Esophagus (tissue), 2 donors: ENCODE results near the gene EIF6. TPM values are rescaled to one million over a fixed set of nuclear protein-coding genes. Genes with fewer than 3 reads are reported as not detected.
A peak's percentile ranks its signal among the peaks of the same experiment; 100 is the strongest.

ENCODE experiments used
- H3K27ac ChIP-seq, 2 donors: one replicate each; pipeline ENCODE4 v1.5.1; 2013; ENCODE audit warnings: low read depth in 2 of 2, mild to moderate bottlenecking in 2 of 2, inconsistent platforms in 1 of 2, low read length in 1 of 2, moderate library complexity in 1 of 2
- H3K27me3 ChIP-seq, 2 donors: one replicate each; pipeline ENCODE4 v1.6.1; 2013; ENCODE audit warnings: low read length in 2 of 2, control low read depth in 1 of 2, mild to moderate bottlenecking in 1 of 2; ENCODE audit not compliant: insufficient read depth in 2 of 2, control insufficient read depth in 1 of 2
- H3K36me3 ChIP-seq, 2 donors: one replicate each; pipeline ENCODE4 v1.6.1; 2013; ENCODE audit warnings: low read length in 1 of 2; ENCODE audit not compliant: control insufficient read depth in 2 of 2, insufficient read depth in 2 of 2
- H3K4me1 ChIP-seq, 2 donors: one replicate each; pipeline ENCODE4 v1.6.1; 2013; ENCODE audit warnings: low read length in 1 of 2; ENCODE audit not compliant: control insufficient read depth in 2 of 2, insufficient read depth in 2 of 2
- H3K4me3 ChIP-seq, 2 donors: one replicate each; pipeline ENCODE4 v1.5.1; 2013; ENCODE audit warnings: low read length in 2 of 2, mild to moderate bottlenecking in 2 of 2, low read depth in 1 of 2, moderate library complexity in 1 of 2
- H3K9me3 ChIP-seq, 2 donors: one replicate each; pipeline ENCODE4 v1.6.1; 2013; ENCODE audit warnings: mild to moderate bottlenecking in 2 of 2, low read depth in 1 of 2, low read length in 1 of 2, moderate library complexity in 1 of 2; ENCODE audit not compliant: control insufficient read depth in 2 of 2, insufficient read depth in 1 of 2
- WGBS, 2 donors: extraction: QIAGEN DNeasy Blood & Tissue Kit; methylation state at CpG; one replicate each; pipeline ENCODE4 v1.1.7; 2013; 5-methylcytosine and 5-hydroxymethylcytosine counted together
- polyA plus RNA-seq, 2 donors: library from polyadenylated mRNA; stranded (reverse); fragments of 200-250 nt; gene quantifications; one replicate each; pipeline ENCODE4 v1.2.3, GENCODE V29; 2013
- donor health status: healthy with polysubstance abuse.
- donor health status: Bipolar disorder and iron deficiency.

The EIF6 gene
- polyA plus RNA-seq, 2 donors, result 186 to 315 TPM

- Histone ChIP-seq H3K27me3 (no peaks in the 10 kb centered on the region), H3K4me3 (no peak overlapping the region), H3K27ac (peak overlapping the region in 1 of 2 donors; percentile 63), H3K9me3 (no peaks in the 10 kb centered on the region), H3K4me1 (peaks cover 9 to 40% of the 10 kb centered on the region in 2 donors), H3K36me3 (peaks cover 0 to 2% of the 10 kb centered on the region in 2 donors)
- 24 to 25% methylated on average over 18 of the region's 18 CpGs for WGBS, 2 donors
These were observed 19.3 kb upstream of the EIF6 start for GRCh38 chr20:35303735-35304491.

GRCh38 chr20:35303382-35303734 is 18.8 kb upstream of the EIF6 start:
- no peak overlapping the region for H3K27ac ChIP-seq
- 68 to 74% methylated on average over 11 of the region's 11 CpGs for WGBS, 2 donors
- H3K9me3 ChIP-seq, result no peaks in the 10 kb centered on the region
- no peak overlapping the region for H3K4me3 ChIP-seq
- peaks cover 0 to 2% of the 10 kb centered on the region in 2 donors for H3K36me3 ChIP-seq
- no peaks in the 10 kb centered on the region for H3K27me3 ChIP-seq
- peaks cover 9 to 44% of the 10 kb centered on the region in 2 donors for H3K4me1 ChIP-seq

- H3K27ac ChIP-seq, result no peak overlapping the region
- H3K4me1 ChIP-seq, result peaks cover 7 to 41% of the 10 kb centered on the region in 2 donors
These were observed 18.1 kb upstream of the EIF6 start for GRCh38 chr20:35302421-35303335.

GRCh38 chr20:35301426-35301825 is 16.9 kb upstream of the EIF6 start:
- 90 to 97% methylated on average over 2 of the region's 2 CpGs for WGBS, 2 donors

More at GRCh38 chr20:35302421-35303335, 18.1 kb upstream of the EIF6 start:
- WGBS, 2 donors, result 75 to 80% methylated on average over 6 of the region's 6 CpGs
- no peaks in the 10 kb centered on the region for H3K27me3 ChIP-seq
- no peaks in the 10 kb centered on the region for H3K9me3 ChIP-seq
- peaks cover 0 to 2% of the 10 kb centered on the region in 2 donors for H3K36me3 ChIP-seq
- H3K4me3 ChIP-seq, result no peak overlapping the region

GRCh38 chr20:35300469-35301262 is 16.1 kb upstream of the EIF6 start:
- peaks cover 0 to 29% of the 10 kb centered on the region in 2 donors for H3K4me1 ChIP-seq
- WGBS, 2 donors, result 87 to 89% methylated on average over 4 of the region's 4 CpGs
- H3K27me3 ChIP-seq, result no peaks in the 10 kb centered on the region
- peaks cover 0 to 2% of the 10 kb centered on the region in 2 donors for H3K36me3 ChIP-seq
- H3K9me3 ChIP-seq, result no peaks in the 10 kb centered on the region
- H3K4me3 ChIP-seq, result no peak overlapping the region
- no peak overlapping the region for H3K27ac ChIP-seq

More at GRCh38 chr20:35301426-35301825, 16.9 kb upstream of the EIF6 start:
- Histone ChIP-seq H3K36me3 (peaks cover 0 to 2% of the 10 kb centered on the region in 2 donors), H3K4me1 (peaks cover 2 to 30% of the 10 kb centered on the region in 2 donors), H3K27me3 (no peaks in the 10 kb centered on the region), H3K9me3 (no peaks in the 10 kb centered on the region), H3K27ac (no peak overlapping the region), H3K4me3 (no peak overlapping the region)

- Histone ChIP-seq H3K36me3 (peaks cover 0 to 2% of the 10 kb centered on the region in 2 donors), H3K27ac (no peak overlapping the region), H3K27me3 (no peaks in the 10 kb centered on the region), H3K4me1 (peaks cover 0 to 24% of the 10 kb centered on the region in 2 donors), H3K9me3 (no peaks in the 10 kb centered on the region), H3K4me3 (no peak overlapping the region)
- 85 to 86% methylated on average over 4 of the region's 4 CpGs for WGBS, 2 donors
These were observed 15.2 kb upstream of the EIF6 start for GRCh38 chr20:35299780-35300179.

GRCh38 chr20:35298264-35298663 is 13.7 kb upstream of the EIF6 start:
- Histone ChIP-seq H3K9me3 (no peaks in the 10 kb centered on the region), H3K36me3 (peaks cover 0 to 2% of the 10 kb centered on the region in 2 donors), H3K27me3 (no peaks in the 10 kb centered on the region), H3K27ac (no peak overlapping the region), H3K4me3 (no peak overlapping the region), H3K4me1 (peaks cover 0 to 16% of the 10 kb centered on the region in 2 donors)
- WGBS, 2 donors, result 65 to 80% methylated on average over 4 to 5 of the region's 5 CpGs

- peak overlapping the region in 1 of 2 donors; percentile 26 for H3K27ac ChIP-seq
- 88 to 89% methylated on average over 14 of the region's 14 CpGs for WGBS, 2 donors
- H3K4me1 ChIP-seq, result peaks cover 0 to 19% of the 10 kb centered on the region in 2 donors
- H3K27me3 ChIP-seq, result no peaks in the 10 kb centered on the region
- H3K36me3 ChIP-seq, result peaks cover 0 to under 1% of the 10 kb centered on the region in 2 donors
- H3K9me3 ChIP-seq, result no peaks in the 10 kb centered on the region
- H3K4me3 ChIP-seq, result no peak overlapping the region
These were observed 13.2 kb upstream of the EIF6 start for GRCh38 chr20:35297740-35298139.

- H3K4me1 ChIP-seq, result peaks cover 0 to 21% of the 10 kb centered on the region in 2 donors
- no peak overlapping the region for H3K4me3 ChIP-seq
- WGBS, 2 donors, result 58 to 61% methylated on average over 8 of the region's 8 CpGs
- no peaks in the 10 kb centered on the region for H3K9me3 ChIP-seq
- peak overlapping the region in 1 of 2 donors; percentile 44 for H3K27ac ChIP-seq
- no peaks in the 10 kb centered on the region for H3K27me3 ChIP-seq
- no peaks in the 10 kb centered on the region for H3K36me3 ChIP-seq
These were observed 12.6 kb upstream of the EIF6 start for GRCh38 chr20:35297155-35297554.
